Stimulated activated CD8-positive, alpha-beta memory T cell treated with anti-CD3 and anti-CD28 coated beads, Interleukin-15, amount 100 ng/mL, for 1 hour (primary cell): ENCODE data around the gene MYO3A.
"Not testable (repeated sequence)": the region's sequence is repeated elsewhere in the genome, so short reads cannot be mapped to it uniquely, and the experiment has no call there.

Experiments
- DNase-seq: peaks from one replicate; pipeline ENCODE4 v3.0.0-alpha.2; 2020; ENCODE audit warnings: low read depth

MYO3A gene

DNA sequence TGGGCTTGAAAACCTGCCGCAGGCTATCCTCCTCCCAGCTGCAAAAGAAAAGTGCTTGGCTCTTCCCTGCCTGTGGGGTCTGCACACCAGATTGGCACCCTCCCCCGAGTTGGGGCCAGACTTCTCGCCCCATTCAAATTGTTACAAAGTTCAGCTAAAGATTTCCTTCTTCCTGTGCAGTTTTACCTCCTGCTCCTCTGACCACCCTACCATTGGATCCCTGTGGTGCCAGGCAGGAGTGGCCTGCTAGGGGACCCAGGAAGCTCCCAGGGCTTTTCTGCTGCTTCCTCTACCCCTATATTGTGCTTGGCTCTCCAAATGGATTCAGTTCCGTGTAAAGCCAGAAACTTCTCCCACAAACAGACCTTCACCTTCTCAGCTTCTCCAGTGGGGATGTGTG is 147.4 kb downstream of the MYO3A start:
- DNase-seq = no peak

DNA sequence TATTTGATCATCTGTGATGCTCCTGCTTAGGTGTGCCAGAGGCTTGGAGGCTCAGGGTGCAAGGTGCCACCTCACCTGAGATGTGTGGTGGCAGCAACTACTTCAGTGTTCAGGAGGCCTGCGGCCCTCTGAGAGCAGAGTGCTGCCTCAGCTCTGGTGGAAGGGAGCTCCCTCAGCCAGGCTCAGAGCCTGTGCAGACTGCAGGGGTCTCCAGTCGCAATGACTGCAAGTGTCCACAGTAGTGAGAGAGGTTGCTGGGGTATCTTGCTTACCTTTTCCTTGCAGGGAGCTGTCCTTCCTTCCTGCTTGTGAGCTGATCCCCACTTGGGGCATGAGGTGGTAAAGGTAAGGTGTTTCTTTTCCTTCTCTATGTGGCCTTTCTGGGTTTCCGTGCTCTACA is 151.5 kb downstream of the MYO3A start:
- no peak for DNase-seq

DNA sequence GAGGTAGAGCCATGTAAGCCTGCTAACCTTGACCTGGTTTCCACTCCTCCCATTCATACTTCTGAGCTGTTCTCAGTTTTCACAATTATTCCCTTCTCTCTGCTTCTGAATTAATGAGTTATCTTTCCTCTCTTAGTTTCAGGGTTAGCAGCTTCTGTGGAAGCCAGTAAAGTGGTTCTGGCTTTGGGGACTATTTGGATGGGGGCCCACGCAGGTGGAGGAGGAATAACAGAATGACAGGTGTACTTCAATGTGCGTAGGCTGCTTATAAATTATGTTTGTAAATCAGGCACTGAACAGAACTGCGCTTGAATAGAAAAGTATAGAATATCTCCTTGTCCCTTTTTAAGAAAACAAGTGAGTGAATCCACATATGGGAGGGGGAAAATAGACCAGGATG is 153.6 kb downstream of the MYO3A start:
- no peak for DNase-seq

DNA sequence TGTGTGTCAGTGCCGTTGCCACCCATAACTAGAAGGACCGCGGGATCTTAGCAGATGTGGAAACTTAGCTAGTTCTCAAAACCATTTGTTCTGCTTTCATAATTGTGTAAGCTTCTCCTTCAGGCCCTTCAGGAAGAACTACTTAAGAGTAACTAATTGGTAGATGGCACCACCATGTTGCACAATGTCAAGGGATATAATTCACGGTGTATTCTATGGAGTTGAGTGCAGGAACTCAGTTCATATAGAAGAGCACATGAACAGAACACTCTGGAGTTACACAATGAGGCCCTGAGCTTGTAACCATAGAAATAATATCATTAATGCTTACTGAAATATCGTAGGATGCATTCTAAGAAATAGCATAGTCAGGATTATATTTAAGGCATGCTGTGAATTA is 156.0 kb downstream of the MYO3A start:
- DNase-seq = no peak

DNA sequence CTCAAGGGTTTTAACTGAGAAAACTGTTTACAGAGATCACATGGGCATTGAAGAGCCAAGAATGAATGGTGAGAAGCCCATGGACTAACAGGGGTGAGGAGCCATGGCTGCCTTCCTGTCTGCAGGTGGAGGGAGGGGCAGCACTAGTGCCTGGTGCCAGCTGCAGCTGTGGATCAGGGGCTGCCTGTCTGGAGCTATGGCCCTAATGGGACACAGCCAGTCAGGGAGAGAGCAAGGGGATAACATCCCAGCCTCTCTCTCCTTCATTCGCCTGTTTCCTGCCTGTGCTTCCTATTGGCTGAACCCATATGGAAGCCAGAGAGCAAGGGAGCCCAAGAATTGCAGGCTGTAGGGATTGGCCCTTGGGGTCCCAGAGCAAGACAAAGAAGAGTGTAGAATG is 156.7 kb downstream of the MYO3A start:
- no peak for DNase-seq

DNA sequence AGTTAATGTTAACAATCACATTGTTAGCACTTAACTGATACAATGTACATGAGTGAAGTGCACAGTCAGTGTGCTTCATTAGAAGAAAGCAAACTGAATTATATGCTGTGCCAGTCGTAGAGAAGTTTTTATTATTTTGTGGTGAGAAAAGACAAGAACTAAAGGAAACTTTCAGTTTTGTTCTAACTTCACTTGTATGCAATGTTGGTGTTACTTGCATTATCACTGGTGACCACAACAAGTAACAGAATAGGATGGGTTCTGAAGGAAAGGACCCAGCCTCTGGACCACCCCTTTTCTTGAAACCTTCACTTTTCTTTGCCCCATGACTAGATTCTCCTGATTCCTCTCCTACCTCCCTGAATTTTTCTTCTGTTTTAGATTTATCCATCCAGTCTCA is 159.2 kb downstream of the MYO3A start:
- DNase-seq = no peak

DNA sequence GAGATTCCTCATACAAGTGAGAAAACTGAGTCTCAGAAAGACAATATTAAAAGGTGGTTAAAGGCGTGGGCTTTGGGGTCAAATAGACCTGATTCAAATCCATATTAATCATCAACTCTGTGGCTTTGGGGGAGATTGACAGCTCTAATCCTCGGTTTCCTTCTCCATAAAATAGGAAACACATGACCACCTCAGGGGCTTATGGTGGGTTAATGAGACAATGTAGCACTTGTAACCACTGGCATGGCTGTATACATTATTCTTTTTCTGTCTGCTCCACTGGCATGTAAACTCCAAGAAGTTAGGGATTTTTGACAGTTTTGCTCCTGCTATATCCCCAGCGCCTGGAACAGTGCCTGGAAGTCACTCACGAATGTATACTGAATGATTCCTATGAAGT is 161.8 kb downstream of the MYO3A start:
- DNase-seq = no peak

DNA sequence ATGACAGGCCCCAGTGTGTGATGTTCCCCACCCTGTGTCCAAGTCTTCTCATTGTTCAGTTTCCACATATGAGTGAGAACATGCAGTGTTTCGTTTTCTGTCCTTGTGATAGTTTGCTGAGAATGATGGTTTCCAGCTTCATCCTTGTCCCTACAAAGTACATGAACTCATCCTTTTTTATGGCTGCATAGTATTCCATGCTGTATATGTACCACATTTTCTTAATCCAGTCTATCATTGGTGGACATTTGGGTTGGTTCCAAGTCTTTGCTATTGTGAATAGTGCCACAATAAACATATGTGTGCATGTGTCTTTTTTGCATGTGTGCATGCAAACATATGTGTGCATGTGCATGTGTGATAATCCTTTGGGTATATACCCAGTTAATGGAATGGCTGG is 163.5 kb downstream of the MYO3A start:
- not testable (repeated sequence) for DNase-seq

DNA sequence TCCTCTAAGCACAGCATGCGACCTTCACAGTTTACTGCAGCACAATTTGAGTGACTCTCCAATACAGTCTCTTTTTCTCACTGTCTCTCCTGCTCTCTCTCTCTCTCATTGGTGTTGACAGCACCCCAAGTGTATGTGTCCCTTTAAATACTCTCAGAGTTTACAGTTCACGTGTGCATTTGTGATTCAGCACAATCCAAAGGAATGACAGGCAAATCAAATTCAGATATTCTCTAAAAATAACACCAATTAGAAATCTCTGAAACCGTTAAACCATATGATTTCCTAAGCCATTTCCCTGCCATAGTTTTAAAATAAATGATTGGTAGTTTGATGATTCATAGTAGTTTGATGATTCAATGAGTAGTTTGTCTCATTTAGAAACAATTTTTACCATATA is 178.5 kb downstream of the MYO3A start:
- DNase-seq = no peak

DNA sequence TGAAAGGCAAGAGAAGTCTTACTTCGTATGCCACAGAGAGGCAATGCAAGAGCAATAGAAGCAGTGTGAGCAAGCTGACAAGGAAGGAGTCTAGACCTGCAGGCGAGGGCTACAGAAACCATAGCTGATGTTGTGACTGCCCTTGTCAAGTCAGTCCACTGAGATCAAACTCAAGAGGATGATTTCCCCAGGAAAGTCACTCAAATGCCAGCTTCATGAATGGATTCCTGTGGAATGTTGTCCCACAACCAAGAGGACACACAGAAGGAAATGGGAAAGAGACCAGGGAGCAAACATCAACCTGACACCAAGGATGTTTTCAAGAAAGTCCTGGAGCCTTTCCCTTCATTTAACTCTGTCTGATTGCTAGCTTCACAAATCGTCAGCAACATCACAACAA is 204.6 kb downstream of the MYO3A start:
- DNase-seq = no peak

DNA sequence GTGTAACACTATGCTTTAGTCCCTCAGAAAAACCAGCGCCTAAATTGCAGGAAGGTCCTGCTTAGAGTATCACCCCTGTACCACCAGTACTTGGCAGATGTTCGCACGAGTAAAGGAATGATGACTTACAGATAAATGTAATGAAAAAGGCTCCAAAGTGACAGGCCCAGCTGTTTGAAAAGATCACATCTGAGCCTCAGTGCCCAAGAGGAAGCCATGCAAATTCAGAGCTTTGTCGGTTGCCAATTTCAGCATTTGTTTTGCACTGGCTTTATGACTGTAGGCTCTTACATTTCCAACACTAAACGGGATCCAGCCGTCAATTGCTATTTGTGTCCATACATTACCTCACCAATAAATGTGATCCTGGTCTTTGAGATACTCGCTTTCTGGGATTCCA is 222.0 kb downstream of the MYO3A start:
- no peak for DNase-seq

DNA sequence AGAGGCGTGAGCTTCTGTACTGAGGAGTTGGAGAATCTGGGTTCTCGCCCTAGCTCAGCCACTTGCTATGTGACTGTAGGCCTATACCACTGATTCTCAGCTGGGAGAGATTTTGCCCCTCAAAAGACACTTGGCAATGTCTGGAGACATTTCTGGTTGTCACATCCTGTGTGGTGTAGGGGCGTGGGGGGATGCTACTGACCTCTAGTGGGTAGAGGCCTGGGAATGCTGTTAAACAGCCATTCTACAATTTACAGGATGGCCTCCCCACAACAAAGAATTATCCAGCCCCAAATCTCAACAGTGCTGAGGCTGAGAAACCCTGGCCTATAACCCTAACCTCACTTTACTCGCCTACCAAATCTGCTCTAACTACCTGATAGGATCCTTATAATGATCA is 223.7 kb downstream of the MYO3A start:
- DNase-seq = no peak

DNA sequence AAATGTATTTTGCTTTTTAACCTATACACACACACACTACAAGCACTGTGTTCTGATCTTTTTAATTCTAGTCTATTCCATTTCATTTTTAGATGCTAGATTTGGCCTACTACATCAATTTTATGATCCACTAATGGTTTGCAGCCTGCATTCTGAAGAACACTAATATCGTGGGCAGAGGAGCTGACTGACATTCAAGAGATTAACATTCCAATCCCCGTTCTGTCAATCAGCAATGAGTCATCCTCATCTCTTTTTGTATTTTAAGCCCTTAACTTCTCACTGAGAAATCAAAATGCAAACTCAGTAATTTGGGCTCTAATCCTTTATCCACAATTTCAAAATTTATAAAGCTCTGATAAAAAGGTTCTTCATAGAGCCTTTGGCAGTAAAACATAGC is 235.4 kb downstream of the MYO3A start:
- DNase-seq = no peak

DNA sequence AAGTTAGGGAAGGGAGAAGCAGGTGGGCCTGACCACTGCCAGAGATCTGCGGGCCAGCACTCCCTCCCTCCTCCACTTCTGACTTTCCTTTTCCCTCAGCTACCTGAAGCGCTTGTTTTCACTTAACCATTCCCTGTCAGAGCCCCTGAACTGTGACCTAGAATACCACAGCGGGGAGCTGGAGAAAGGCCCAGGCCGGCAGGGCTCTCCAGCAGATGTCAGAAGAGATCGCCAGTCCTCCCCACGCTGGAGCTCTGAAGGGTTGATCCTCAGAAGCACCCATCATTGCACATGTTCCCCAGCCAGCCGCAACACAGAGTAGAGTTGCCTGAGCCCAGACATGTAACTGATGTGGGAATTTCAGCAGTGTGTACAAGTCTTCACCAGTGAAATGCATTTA is 238.1 kb downstream of the MYO3A start:
- DNase-seq = no peak

DNA sequence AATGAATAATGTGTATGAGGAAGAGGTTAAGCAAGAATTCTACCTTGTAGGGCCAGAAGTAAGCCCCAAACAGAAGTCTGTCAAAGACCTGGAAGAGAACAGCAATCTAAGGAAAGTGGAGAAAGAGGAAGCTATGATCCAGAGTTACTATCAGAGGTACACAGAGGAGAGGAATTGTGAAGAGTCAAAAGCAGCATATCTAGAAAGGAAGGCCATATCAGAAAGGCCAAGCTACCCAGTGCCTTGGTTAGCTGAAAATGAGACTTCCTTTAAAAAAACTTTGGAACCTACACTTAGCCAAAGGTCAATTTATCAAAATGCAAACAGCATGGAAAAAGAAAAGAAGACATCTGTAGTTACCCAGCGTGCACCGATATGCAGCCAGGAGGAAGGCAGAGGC is 239.8 kb downstream of the MYO3A start:
- DNase-seq = no peak

DNA sequence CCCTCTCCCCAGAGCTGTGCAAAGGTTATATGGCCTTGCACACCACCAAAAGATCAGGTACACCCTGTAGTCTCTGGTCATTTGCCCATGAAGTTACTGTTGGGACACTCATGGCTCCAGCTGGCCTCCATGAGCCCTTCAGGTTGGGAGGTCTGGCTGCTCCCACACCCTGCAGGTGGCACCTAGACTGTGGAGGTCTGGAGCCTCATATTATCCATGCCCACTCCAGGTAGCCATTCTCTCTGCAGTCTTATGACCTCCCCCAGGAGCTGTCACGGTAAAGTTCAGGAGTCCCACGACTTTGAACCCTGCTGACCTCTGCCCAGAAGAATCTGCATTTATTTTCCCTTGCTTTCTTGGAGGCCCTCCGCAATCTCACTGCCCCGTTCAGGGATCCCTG is 243.3 kb downstream of the MYO3A start:
- DNase-seq = no peak

DNA sequence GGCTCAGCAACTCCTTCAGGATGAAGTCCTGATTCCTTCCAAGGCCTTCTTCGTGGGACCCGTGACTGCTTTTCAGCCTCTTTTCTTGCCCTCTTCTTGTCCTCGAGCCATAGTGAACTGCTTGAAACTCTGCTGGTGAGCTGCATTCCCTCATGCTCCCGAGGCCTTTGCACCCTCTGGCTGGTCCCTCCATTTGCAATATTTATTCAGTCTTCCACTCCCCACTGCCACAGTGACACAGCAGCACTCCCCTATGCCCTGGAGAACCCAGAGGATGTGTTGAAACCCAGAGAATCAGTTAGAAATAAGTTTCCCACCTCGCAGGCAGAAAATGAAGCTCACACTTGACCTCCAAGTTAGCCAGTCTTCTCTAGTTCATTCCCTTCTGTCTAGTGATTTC is 260.2 kb downstream of the MYO3A start:
- no peak for DNase-seq

DNA sequence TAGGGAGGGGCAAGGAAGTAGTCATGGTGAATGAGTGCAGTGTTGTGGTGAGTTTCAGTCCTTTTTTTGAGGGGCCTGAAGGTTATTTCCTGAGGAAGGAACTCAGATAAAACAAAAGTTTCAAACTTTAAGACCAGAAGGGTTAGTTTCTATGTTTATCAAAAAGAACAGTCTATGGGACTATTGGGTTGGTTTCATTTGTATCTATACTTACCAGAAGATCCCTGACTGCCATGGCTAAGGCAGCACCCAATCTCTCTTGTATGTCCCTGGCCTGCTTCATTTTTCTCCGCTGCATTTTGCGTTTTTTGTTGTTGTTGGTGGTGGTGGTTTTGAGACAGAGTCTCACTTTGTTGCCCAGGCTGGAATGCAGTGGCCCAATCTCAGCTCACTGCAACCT is 263.2 kb downstream of the MYO3A start:
- DNase-seq = no peak

DNA sequence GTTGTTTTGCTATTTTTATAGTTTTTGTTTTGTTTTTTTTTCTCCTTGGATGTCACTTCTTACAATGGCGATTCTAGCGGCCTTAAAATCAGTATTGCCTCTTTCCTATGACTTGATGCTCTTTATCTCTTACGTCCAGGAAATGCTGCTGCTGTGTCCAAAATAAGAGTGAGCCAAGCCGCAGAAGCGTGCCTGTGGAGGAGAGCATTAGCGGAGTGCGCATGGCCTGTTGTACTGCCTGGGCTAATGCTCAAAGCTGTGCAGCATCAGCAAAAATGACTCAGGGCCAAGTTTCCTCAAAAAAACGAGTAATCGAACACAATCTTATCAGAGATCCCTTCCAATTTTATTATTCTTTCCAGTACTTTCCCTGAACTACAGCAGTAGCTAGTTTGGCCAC is 264.1 kb downstream of the MYO3A start:
- no peak for DNase-seq

DNA sequence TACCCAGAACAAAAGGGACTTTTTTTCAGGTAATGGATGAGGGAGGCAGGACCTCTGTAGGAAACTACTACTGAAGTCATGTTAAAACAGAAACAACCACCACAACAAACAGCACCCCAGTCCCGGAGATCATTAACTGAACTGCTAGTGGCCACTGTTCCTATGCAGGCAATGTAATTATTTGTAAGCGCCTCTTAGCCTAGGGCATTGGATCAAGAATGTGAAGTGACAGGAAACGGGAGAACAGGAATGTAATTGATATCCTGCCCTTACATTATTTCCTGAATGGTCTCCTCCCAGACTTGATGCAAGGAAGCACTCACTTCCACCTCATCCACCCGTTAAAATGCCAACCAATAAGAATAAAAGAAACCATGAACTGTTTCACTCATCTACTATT is 265.8 kb downstream of the MYO3A start:
- no peak for DNase-seq

DNA sequence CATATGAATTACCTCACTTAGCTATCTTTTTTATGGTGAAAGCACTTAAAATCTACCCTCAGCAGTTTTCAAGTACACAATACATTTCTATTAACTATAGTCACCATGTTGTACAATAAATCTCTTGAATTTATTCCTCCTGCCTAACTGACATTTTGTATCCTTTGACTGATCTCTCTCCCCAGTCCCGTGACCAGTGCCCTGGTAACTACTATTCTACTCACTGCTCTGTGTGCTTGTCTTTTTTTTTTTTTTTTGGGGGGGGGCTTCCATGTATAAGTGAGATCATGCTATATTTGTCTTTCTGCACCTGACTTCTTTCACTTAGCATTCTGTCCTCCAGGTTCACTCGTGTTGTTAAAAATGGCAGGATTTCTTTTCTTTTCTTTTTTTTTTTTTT is 271.2 kb downstream of the MYO3A start:
- DNase-seq = no peak

DNA sequence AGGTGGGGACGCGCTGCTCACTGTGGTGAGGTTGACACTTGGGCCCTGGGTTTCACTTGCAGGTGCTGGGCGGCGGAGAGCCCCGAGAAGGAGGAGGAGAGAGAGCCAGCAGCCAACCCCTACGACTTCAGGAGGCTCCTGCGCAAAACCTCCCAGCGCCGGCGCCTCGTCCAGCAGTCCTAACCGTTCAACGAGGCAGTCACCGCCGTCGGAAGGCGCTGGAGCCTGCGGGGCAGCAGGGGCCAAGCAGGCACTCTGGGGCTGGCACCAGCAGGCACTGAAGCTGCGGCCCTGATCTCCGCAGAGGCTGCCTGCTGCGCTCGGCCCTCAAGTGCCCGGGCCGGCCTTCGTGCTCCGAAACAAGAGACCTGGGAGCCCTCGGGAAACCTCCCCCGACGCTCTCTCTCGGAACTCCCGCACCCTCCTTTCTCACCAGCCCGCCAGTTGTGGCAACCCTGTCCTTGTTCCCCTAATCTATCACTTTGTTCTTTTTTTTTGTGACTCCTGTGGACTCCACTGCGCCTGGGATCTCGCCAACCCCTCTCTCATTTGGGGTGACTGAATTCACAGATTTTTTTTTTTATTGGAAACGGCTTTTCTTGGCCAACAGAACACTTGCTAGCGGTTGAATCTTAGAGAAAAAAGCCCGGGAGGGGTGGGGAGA is 277.9 kb downstream of the MYO3A start:
- no peak for DNase-seq

DNA sequence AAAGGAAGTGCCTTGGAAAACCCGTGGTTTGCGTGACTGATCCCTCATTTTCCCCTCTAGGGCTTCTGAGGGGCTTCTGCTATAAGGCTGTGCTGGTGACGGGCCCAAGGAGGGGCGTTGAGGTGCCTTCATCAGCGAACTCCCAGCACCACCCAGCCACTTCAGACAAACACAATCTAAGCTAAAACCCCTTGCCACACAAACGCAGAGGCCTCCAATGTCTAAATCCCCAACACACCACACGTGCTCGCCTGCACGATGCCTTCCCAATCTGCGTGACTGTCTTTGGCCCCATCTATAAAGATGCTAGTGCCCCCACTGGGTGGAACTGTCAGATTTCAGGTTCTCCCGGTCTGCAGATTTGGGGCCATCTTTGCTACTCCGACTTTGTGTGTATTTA is 278.5 kb downstream of the MYO3A start:
- DNase-seq = no peak

DNA sequence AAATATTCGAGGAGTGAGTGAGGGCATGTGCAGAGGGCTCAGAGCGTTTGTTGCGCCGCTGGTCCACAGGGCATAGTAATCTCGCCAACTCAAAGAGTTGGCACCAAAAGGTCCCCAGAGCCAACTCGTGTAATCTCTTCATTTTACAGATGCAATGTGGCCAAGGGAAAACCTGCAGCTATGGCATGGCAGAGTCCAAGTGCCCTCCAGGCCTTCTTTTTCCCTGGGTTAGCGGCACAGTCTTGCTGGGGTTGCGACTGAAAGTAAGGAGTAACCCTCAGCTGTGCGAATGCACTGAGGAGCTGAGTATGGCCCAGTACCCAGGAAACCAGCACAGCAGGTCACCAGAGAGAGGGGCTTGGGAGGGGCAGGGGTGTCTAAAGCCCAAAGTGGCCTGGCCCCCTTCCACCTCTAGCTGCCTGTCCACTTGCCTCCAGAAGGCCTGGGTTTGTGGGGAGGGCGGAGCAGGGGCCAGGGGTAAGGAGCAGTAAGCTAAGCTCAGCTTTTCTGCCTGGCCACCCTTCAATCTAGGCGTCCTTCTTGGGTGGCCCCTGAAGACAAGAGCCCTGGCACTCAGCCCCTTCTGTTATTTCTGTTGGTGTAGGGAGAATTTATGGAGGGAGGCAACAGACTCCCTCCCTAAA is 279.2 kb downstream of the MYO3A start:
- DNase-seq = no peak
